HCT116 (cell line): ENCODE measurements around the gene BPIFB1. TPM values are rescaled to one million over a fixed set of nuclear protein-coding genes. Genes with fewer than 3 reads are reported as not detected.

Experiments used
- ATAC-seq: fragments of 200-7000 bp; cut with Tn5 transposase; 2 replicates; pipeline ENCODE4 v1.9.1; 2020; ENCODE audit warnings: mild to moderate bottlenecking, moderate library complexity
- BruUV-seq: library from RNA; stranded (reverse); fragments of 400-500 nt; replicated peaks from 2 replicates; lab custom pipeline; 2021; lab: Mats Ljungman, UMichigan
- CTCF ChIA-PET: fragments of 300-600 bp; sonication (Branson Sonifier 250); formaldehyde crosslinking; loops from one replicate; lab custom pipeline; 2021; ENCODE audit warnings: antibody characterized with exemption; lab: Charles Lee
- POLR2A ChIA-PET: fragments of 300-600, 350-600 bp; sonication (Branson Sonifier 250); formaldehyde crosslinking; loops from one replicate; lab custom pipeline; 2021; ENCODE audit warnings: antibody characterized with exemption; lab: Charles Lee
- RAD21 ChIA-PET, 2 experiments: fragments of 300-600 bp; sonication (Branson Sonifier 250); formaldehyde crosslinking; loops; one replicate each; lab custom pipeline; 2023; ENCODE audit warnings: low total read pairs in 2 of 2; ENCODE audit not compliant: uncharacterized antibody in 2 of 2, unreplicated experiment in 2 of 2, low non-redundant PET in 1 of 2; lab: Charles Lee
- DNase-seq: peaks from one replicate; pipeline ENCODE4 v3.0.0-alpha.2; 2010; ENCODE audit warnings: low read depth, low spot score
- H2AFZ ChIP-seq: fragments of 200-600 bp; shearing (Covaris generic), sonication (generic); 2 replicates; pipeline ENCODE4 v1.6.1; 2017; ENCODE audit warnings: low read depth, mixed run types, mixed read lengths, antibody characterized with exemption, low read length; ENCODE audit not compliant: poor library complexity, severe bottlenecking
- H3K27ac ChIP-seq: 2 replicates; pipeline ENCODE4 v1.5.1; 2012; ENCODE audit warnings: low read depth, low read length
- H3K27me3 ChIP-seq: fragments of 200-600 bp; sonication (generic); 2 replicates; pipeline ENCODE4 v1.6.1; 2016; ENCODE audit warnings: mixed run types, low read length, mixed read lengths; ENCODE audit not compliant: insufficient read depth
- H3K36me3 ChIP-seq, 2 experiments: fragments of 200-500 bp in 1 of 2; fragments of 200-600 bp in 1 of 2; sonication (Bioruptor generic) in 1 of 2; sonication (generic) in 1 of 2; 2 replicates each; pipeline versions ENCODE4 v1.5.1 to v1.6.1; 2014 to 2016; ENCODE audit warnings: low read length in 2 of 2, inconsistent platforms in 1 of 2, mixed read lengths in 1 of 2, mixed run types in 1 of 2; ENCODE audit not compliant: insufficient read depth in 2 of 2, control insufficient read depth in 1 of 2
- H3K4me1 ChIP-seq, 2 experiments: fragments of 200-600 bp in 1 of 2; sonication (generic) in 1 of 2; 2 replicates each; pipeline versions ENCODE4 v1.5.1 to v1.6.1; 2012 to 2017; ENCODE audit warnings: low read length in 2 of 2, inconsistent platforms in 1 of 2, mild to moderate bottlenecking in 1 of 2, mixed read lengths in 1 of 2, mixed run types in 1 of 2, moderate library complexity in 1 of 2; ENCODE audit not compliant: insufficient read depth in 2 of 2, control insufficient read depth in 1 of 2
- H3K4me2 ChIP-seq: fragments of 200-600 bp; sonication (generic); 2 replicates; pipeline ENCODE4 v1.6.1; 2017; ENCODE audit warnings: mixed run types, low read length, mixed read lengths
- H3K4me3 ChIP-seq, 2 experiments: fragments of 200-600 bp in 1 of 2; sonication (generic) in 1 of 2; replicated peaks in 1 of 2; 2 replicates each; pipeline ENCODE4 v1.5.1; 2011 to 2016; ENCODE audit warnings: low read length in 2 of 2, control low read depth in 1 of 2, low read depth in 1 of 2, mild to moderate bottlenecking in 1 of 2, mixed read lengths in 1 of 2, mixed run types in 1 of 2
- H3K79me2 ChIP-seq: fragments of 200-600 bp; sonication (generic); 2 replicates; pipeline ENCODE4 v1.6.1; 2017; ENCODE audit warnings: mild to moderate bottlenecking, mixed run types, low read length, moderate library complexity, mixed read lengths; ENCODE audit not compliant: insufficient read depth
- H3K9ac ChIP-seq: fragments of 200-600 bp; sonication (generic); 2 replicates; pipeline ENCODE4 v1.6.1; 2016; ENCODE audit warnings: low read length, mixed read lengths
- H3K9me2 ChIP-seq: fragments of 200-600 bp; sonication (generic), shearing (Covaris generic); 2 replicates; pipeline ENCODE4 v1.6.1; 2017; ENCODE audit warnings: mixed run types, mild to moderate bottlenecking, moderate library complexity; ENCODE audit not compliant: insufficient read depth
- H3K9me3 ChIP-seq, 2 experiments: fragments of 200-500 bp in 1 of 2; fragments of 200-600 bp in 1 of 2; sonication (Bioruptor generic) in 1 of 2; sonication (generic) in 1 of 2; 2 replicates each; pipeline ENCODE4 v1.6.1; 2014 to 2017; ENCODE audit warnings: low read length in 2 of 2, mixed read lengths in 2 of 2, inconsistent platforms in 1 of 2, low read depth in 1 of 2, mild to moderate bottlenecking in 1 of 2, mixed run types in 1 of 2, moderate library complexity in 1 of 2; ENCODE audit not compliant: control insufficient read depth in 1 of 2, insufficient read depth in 1 of 2
- H4K20me1 ChIP-seq: fragments of 200-600 bp; sonication (generic), shearing (Covaris generic); 2 replicates; pipeline ENCODE4 v1.6.1; 2017; ENCODE audit warnings: mixed run types, mild to moderate bottlenecking, moderate library complexity; ENCODE audit not compliant: insufficient read depth
- CBX3 ChIP-seq: IDR thresholded peaks from 2 replicates; pipeline ENCODE4 v1.6.1; 2012; ENCODE audit warnings: low read depth
- ELF1 ChIP-seq: IDR thresholded peaks from 2 replicates; pipeline ENCODE4 v1.6.1; 2012; ENCODE audit warnings: low read depth, borderline replicate concordance
- POLR2A ChIP-seq: IDR thresholded peaks from 2 replicates; pipeline ENCODE4 v1.7.0; 2011; ENCODE audit warnings: borderline replicate concordance; ENCODE audit not compliant: insufficient read depth, insufficient read length; ENCODE audit errors: extremely low read depth
- RAD21 ChIP-seq: IDR thresholded peaks from 2 replicates; pipeline ENCODE4 v1.6.1; 2012; ENCODE audit warnings: low read depth, mild to moderate bottlenecking
- SP1 ChIP-seq: IDR thresholded peaks from 2 replicates; pipeline ENCODE4 v1.6.1; 2012; ENCODE audit warnings: low read depth
- TCF7L2 ChIP-seq: IDR thresholded peaks from 2 replicates; pipeline ENCODE4 v1.7.0; 2011; ENCODE audit warnings: borderline replicate concordance, inconsistent platforms; ENCODE audit not compliant: insufficient read depth, insufficient read length; ENCODE audit errors: extremely low read depth
- intact Hi-C: fragments of 100-400 bp; cut with micrococcal nuclease; formaldehyde crosslinking; loops from 2 replicates; pipeline ENCODE4 v1.10.0; 2022
- total RNA-seq: library from RNA; stranded (reverse); gene quantifications from one replicate; pipeline ENCODE4 v1.2.1, GENCODE V29; 2021; ENCODE audit not compliant: unreplicated experiment
- TF ChIP-seq, protein P1 (sequence below): IDR thresholded peaks from 2 replicates; pipeline ENCODE4 v1.6.1; 2012
- TF ChIP-seq, protein P2 (sequence below): IDR thresholded peaks from 2 replicates; pipeline ENCODE4 v1.6.1; 2012; ENCODE audit warnings: low read depth
- TF ChIP-seq, protein P3 (sequence below): IDR thresholded peaks from 2 replicates; pipeline ENCODE4 v1.6.1; 2011; ENCODE audit warnings: mild to moderate bottlenecking, low read length, moderate library complexity; ENCODE audit not compliant: insufficient replicate concordance; ENCODE audit errors: extremely low read depth

BPIFB1 gene
- total RNA-seq, 1 experiment from 2014 or later: 0.17 TPM

DNA sequence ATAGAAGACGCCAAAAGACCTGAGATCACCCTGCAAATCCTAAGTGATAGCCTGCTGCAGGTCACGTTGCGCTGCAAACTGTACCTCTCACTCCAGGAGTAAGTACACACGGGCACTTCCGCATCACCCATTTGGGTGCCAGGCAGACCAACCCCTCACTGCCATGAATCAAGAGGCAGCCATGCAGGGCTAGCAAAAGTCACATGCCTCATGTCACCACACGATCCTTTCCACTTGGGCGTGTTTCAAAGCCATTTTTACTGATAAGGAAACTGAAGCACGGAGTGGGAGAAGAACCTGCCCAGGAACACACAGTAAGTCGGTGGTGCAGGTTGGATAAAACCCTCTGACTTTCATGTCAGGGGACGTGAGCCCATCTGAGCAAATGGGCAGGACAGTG is 37.0 kb downstream of the BPIFB1 start (continued):
- TF ChIP-seq ELF1 (no peak), POLR2A (no peak)
- TF ChIP-seq, protein P1, sequence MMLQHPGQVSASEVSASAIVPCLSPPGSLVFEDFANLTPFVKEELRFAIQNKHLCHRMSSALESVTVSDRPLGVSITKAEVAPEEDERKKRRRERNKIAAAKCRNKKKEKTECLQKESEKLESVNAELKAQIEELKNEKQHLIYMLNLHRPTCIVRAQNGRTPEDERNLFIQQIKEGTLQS: no peak

DNA sequence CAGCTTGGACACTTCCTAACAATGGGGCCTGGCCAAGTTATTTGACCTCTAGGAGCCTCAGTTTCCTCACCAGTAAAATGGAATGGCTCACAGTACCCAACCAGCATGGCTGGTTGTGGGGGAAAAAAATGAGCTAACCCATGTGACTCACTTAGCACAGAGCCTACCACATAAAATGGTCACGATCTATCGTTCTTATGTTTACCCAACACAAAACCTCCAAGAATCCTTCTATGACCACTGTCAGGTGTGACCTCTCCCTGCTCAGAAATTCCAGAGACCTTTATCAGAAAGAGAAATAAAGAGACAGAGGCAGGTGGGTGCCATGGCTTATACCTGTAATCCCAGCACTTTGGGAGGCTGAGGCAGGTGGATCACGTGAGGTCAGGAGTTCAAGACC is 39.4 kb downstream of the BPIFB1 start:
- DNase-seq (no peak), ATAC-seq (no peak)
- ChIA-PET CTCF (no interaction called here), RAD21 (no interaction called here), POLR2A (no interaction called here)
- no peak for TF ChIP-seq RAD21
- TF ChIP-seq CBX3: no peak
- TF ChIP-seq, protein P2, sequence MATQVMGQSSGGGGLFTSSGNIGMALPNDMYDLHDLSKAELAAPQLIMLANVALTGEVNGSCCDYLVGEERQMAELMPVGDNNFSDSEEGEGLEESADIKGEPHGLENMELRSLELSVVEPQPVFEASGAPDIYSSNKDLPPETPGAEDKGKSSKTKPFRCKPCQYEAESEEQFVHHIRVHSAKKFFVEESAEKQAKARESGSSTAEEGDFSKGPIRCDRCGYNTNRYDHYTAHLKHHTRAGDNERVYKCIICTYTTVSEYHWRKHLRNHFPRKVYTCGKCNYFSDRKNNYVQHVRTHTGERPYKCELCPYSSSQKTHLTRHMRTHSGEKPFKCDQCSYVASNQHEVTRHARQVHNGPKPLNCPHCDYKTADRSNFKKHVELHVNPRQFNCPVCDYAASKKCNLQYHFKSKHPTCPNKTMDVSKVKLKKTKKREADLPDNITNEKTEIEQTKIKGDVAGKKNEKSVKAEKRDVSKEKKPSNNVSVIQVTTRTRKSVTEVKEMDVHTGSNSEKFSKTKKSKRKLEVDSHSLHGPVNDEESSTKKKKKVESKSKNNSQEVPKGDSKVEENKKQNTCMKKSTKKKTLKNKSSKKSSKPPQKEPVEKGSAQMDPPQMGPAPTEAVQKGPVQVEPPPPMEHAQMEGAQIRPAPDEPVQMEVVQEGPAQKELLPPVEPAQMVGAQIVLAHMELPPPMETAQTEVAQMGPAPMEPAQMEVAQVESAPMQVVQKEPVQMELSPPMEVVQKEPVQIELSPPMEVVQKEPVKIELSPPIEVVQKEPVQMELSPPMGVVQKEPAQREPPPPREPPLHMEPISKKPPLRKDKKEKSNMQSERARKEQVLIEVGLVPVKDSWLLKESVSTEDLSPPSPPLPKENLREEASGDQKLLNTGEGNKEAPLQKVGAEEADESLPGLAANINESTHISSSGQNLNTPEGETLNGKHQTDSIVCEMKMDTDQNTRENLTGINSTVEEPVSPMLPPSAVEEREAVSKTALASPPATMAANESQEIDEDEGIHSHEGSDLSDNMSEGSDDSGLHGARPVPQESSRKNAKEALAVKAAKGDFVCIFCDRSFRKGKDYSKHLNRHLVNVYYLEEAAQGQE: no peak
- no peak for TF ChIP-seq ELF1
- no peak for TF ChIP-seq SP1
- TF ChIP-seq, protein P3, sequence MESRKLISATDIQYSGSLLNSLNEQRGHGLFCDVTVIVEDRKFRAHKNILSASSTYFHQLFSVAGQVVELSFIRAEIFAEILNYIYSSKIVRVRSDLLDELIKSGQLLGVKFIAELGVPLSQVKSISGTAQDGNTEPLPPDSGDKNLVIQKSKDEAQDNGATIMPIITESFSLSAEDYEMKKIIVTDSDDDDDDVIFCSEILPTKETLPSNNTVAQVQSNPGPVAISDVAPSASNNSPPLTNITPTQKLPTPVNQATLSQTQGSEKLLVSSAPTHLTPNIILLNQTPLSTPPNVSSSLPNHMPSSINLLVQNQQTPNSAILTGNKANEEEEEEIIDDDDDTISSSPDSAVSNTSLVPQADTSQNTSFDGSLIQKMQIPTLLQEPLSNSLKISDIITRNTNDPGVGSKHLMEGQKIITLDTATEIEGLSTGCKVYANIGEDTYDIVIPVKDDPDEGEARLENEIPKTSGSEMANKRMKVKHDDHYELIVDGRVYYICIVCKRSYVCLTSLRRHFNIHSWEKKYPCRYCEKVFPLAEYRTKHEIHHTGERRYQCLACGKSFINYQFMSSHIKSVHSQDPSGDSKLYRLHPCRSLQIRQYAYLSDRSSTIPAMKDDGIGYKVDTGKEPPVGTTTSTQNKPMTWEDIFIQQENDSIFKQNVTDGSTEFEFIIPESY: no peak
- no peak for TF ChIP-seq TCF7L2
- no peak overlapping the region for H3K27ac ChIP-seq
- intact Hi-C loops: no loop called here
- BruUV-seq: no TSS peak
- H3K4me2 ChIP-seq: no peak overlapping the region
- no peaks in the 10 kb centered on the region for H3K9me2 ChIP-seq
- H3K9me3 ChIP-seq: no peaks in the 10 kb centered on the region
- H3K4me3 ChIP-seq: no peak overlapping the region
- no peaks in the 10 kb centered on the region for H3K4me1 ChIP-seq
- no peaks in the 10 kb centered on the region for H3K36me3 ChIP-seq
- no peak overlapping the region for H2AFZ ChIP-seq
- no peak overlapping the region for H3K9ac ChIP-seq
- no peaks in the 10 kb centered on the region for H3K27me3 ChIP-seq
- no peaks in the 10 kb centered on the region for H3K79me2 ChIP-seq
- H4K20me1 ChIP-seq: no peaks in the 10 kb centered on the region
